ENCODE data around the gene AP3S1.

GRCh38 chr5:115857626-115858349 is 16.1 kb downstream of the AP3S1 start:
- no peak for TF ChIP-seq POLR2A (IDR thresholded peaks at IDR 0.05)
- TF ChIP-seq CTCF (IDR thresholded peaks at IDR 0.05) = no peak
- no peak for TF ChIP-seq POLR2AphosphoS5 (IDR thresholded peaks at IDR 0.05)
